Measurements from ENCODE around the gene TIMM9.

The TIMM9 gene

DNA sequence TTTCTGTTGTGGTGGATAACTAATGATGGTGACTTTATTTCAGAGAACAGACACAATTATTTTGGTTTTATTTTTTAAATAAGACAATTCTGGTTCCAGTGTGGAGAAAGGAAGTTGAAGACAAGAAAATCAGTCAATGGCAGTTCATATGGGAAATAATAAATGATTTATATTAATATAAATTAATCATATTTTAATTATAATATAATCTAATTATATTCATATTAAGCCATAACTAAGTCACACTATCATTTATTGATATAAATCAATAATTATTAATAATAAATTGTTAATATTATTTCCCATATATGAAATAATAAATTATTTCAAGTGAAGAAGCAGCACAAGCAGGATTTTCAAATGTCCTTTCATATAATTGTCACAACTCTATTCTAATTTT, 28.8 kb downstream of the TIMM9 start:
- no peak for TF ChIP-seq CTCF (conservative IDR thresholded peaks at IDR 0.05)

GRCh38 chr14:58397156-58397555, 30.2 kb downstream of the TIMM9 start:
- no peak for TF ChIP-seq CTCF (conservative IDR thresholded peaks at IDR 0.05)
- no peak overlapping the region for H3K27ac ChIP-seq

More for the DNA sequence above, 28.8 kb downstream of the TIMM9 start:
- no peak overlapping the region for H3K27ac ChIP-seq

- H3K27ac ChIP-seq = peak within 1 kb of the TSS; percentile 70
- peak; percentile 94 for TF ChIP-seq CTCF (conservative IDR thresholded peaks at IDR 0.05)
Observed at GRCh38 chr14:58395812-58396788, 31.2 kb downstream of the TIMM9 start, which contains the start of gene TOMM20L. Gene TOMM20L (plus strand): TSS chr14:58395930. CDS start chr14:58395958, 28 bp downstream.

DNA sequence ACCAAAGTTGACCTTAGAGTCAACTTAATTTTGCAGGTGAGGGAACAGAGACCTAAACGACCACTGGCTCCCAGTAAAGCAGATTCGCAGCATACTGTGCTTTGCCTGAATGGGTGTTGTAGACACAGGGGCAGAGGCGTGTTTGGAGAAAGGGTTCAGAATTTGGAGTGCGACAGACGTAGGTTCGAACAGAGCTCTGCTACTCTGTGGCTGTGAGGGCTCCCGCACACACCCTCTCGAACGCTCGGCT, 31.8 kb downstream of the TIMM9 start:
- TF ChIP-seq CTCF (conservative IDR thresholded peaks at IDR 0.05) = no peak
- H3K27ac ChIP-seq = peak overlapping the region; percentile 70

DNA sequence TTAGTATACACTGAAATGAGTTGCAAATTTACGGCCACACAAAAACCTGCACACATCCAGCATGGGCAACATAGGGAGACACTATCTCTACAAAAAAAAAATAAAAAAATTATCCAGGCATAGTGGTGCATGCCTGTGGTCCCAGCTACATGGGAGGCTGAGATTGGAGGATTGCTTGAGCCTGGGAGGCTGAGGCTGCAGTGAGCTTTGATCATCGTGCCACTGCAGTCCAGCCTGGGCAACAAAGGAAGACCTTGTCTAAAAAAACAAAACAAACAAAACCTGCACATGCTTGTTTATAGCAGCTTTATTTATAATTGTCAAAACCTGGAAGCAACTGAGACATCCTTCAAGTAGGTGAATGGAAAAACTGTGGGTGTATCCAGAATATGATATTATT, 36.5 kb downstream of the TIMM9 start:
- no peak overlapping the region for H3K27ac ChIP-seq
- TF ChIP-seq CTCF (conservative IDR thresholded peaks at IDR 0.05) = no peak

DNA sequence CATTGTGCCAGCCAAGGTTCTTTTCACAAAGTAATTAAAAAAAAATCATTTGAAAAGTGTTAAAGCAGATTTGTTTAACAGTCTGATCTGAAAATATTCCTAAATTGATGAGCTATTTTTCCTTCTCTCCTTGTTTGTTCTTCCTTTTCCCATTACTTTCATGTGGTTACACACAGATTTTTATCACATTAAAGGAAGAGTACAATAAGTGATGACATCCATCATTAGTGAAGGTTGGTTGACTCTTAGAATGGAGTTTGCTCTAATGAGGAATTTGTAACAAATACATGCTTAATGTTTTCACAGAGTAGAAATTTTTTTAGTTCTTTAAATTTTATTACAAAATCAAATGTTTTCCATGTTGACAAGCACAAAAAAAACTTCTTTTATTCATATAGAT, 50.5 kb downstream of the TIMM9 start:
- no peak overlapping the region for H3K27ac ChIP-seq
- no peak for TF ChIP-seq CTCF (conservative IDR thresholded peaks at IDR 0.05)

DNA sequence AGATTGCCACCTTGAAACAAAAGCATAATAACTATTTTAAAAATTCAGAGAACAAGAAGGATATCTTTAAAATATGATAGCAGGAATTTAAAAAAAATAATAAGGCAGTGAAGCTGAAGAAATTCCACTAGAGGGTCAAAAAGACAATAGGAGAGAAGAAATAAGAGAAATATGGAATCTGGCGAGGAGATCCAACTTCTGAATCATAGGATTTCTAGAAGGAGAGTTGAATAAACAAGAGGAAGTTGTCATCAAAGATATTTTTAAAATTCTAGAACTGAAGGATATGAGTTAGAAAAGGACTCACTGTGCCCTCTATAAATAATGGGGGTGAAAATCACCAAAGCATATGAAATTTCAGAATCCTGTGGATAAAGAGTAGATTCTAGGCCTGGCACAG, 58.4 kb downstream of the TIMM9 start:
- H3K27ac ChIP-seq = no peak overlapping the region
- no peak for TF ChIP-seq CTCF (conservative IDR thresholded peaks at IDR 0.05)

Measured in VCaP (cell line).